NCI-H1930 (cell line): ENCODE measurements around the gene GCLC.
"Not testable (repeated sequence)": the region's sequence is repeated elsewhere in the genome, so short reads cannot be mapped to it uniquely, and the experiment has no call there.

Experiments
- DNase-seq, 2 experiments: peaks; one replicate each; lab custom pipeline; 2025; lab: John Stamatoyannopoulos, UW

GCLC gene

DNA sequence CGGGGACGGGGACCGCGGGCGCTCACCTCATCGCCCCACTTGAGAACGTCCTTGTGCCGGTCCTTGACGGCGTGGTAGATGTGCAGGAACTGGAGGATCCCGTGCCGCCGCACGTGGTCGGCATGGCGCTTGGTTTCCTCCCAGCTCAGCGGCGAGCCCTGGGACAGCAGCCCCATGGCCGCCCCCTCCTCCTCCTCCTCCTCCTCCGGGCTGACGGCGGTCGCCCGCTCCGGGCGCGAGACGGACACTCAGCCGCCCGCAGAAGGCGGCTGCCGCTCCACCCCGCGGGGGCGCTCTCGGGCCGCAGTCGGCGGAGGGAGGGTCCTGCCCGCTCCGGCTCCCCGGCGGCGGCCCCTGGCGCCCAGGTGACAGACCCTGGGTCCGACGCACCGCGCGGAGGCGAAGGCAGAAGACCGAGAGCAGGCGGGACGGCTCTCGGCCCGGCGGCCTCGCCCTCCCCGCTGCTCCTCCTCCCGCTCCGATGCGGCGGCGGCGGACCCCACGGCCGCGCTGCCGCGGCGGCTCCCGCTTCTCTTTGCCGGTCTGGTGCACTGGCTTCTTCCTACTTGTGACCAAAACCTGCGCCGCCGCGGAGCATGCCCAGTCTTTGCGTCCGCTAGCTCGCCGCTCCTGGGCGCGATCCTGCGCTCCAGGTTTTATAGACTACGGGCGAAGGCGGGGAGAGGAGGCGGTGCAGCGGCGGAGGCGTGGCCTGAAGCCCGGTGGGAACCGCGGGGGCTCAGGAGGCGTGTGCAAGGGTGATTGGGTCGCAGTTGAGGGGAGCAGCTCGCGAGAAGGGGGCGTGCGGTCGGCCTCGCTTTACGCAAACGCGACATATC, at the start of gene GCLC:
Gene GCLC (minus strand): TSS at position 632 of the 839 bp plus-strand sequence. CDS start 456 bp downstream, at position 176.
- DNase-seq, result peak; percentile 90 to 94

DNA sequence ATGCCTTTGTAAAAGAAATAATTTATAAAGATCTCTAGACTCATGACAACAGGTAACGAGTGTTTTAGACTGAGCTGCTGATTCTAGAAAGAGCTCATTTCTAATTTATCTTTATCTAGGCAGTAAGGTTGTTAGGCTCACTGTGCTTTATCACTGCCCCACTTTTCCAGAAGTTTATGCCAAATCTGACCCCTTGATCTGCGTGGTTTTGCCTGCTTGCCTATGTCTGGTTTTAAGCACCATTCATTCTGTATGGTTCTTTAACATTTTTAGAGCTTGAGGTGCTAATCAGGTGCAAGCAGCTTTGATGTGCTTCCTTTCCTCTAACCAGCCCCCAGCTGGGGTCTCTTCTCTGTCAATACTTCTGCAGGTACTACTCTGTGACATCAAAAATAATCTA, 49.7 kb upstream of the GCLC start:
- DNase-seq, result no peak

DNA sequence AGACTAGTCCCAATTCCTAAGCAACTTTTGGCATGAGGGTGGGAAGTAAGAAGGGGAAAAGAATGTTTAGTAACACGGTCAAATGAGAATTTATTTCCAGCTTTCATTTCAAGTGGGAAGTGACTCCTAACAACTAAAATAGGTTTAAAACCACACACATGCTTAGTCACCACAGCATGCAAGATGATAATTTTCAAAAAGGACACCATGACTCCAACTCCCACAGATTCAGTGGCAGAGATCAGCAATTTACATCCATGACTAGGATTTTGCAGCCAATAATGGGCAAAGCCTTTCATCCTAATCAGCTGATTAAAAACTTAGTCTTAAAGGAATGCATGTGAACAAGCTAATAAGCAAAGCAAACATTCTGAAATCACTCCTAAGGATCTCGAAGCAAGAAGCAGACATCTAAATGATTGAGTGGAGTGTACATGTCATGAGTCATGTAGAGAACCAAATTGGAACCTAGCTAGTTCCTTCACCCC, 48.1 kb upstream of the GCLC start:
- DNase-seq, result no peak

DNA sequence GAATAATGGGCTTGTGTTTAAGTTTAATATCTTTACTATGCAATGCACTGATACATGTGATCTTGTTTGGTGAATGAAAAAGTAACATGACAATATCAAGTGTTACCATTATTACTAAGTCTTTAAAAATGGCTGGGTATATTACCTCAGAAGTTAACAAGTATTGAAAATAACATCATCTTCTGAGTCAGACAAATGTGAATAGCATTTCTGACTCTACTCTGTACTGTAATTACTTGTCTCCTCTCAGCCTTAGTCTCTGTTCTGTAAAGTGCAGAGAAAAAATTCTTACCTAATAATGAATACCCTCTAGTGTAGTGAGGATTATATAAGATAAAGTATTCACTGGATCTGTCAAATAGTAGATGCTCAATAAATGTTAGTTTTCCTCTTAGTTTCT, 47.0 kb upstream of the GCLC start:
- no peak for DNase-seq

DNA sequence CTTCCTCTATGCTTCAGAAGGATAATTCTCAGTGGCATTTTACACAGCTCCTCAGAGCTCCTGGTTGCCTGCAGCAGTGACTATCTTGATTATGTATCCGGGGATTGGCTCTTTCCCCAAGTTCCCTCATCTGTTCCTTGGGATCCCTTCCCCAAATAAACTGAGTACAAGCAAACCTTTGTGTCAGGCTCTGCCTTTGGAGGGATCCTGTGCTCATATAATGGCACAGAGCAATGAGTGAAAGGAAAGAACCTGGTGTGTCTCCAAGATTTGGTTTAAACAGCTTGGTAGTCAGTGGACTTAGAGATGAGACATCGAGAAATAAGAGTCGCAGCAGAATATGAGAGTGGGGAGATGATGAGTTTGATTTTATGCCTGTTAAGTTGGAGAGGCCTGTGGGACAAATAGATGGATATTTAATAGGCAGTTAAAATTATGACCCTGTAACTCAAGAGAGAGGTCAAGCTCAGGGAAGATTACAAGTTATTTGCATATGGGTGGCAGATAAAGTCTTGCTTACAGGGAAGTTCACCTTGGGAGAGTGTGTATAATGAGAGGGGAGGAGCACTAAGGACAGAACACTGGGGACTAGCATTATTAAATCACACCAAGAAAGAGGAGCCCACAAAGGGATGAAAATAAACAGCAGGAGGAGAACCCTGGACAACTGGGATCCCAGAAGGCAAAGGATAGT, 44.1 kb upstream of the GCLC start:
- no peak for DNase-seq

DNA sequence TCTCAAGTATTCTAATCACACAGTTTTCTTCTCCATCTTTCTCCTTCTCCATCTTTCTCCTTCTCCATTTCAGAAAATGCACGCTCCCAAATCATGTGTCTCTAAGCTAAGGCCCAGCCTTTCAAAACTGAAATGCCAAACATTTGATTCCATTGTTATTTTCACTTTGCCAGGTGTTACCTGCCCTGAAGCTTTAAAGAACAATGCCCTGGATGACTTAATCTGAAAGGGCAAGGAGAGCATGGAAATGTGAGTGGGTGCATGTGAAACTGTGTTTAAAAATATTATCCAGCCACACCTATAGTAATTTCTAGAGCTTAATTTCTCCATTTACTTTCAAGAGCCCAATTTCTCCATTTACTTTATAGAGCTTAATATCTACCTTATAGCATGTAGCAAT, 42.4 kb upstream of the GCLC start:
- no peak for DNase-seq

DNA sequence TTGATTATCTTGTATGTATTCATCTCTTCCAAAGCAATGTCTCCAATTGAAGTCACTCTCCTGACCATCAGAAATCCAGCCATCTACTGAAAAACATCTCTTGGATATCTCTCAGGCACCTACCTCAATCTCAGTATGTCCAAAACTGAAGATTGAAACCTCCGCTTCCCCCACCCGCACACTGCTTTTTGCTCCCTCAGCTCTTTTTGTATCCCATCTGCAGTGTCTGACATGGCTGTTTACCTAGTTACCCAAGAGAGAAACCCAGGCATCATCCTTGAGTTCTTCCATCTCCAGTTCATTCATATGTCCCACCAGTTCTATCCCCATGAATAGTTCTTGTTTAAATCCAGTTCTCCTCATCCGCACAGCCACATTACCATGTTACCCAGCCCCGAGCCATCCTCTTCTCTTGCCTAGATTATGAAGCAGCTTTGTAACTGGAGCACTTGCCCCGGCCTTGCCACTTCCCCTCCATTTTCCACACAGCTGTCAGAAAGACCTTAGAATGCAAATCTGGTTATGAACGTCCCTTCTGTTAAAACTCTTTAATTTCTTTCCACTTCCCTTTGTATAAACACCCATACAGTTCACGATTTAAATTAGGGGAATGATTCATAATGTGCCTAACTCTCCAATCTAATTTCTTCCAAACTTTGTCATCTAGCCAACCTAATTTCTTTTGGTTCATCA, 40.5 kb upstream of the GCLC start:
- no peak for DNase-seq

DNA sequence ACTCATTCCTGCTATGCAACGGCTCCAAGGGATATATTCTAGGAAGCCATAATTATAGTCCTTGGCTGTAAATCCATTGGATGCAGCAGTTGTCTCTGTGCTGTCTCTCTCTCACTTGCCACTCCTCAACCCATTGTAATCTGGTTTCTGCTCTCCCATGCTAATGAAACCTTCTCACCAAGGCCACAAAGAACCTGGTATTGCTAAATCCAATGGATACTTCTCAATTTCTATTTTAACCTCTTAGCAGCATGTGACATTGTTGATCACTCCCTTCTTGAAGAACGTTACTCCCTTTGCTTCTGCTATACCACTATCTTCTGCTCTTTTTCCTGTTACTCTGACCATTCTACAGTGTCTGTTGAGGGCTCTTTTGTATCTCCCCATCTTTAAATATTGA, 39.8 kb upstream of the GCLC start:
- DNase-seq, result no peak

DNA sequence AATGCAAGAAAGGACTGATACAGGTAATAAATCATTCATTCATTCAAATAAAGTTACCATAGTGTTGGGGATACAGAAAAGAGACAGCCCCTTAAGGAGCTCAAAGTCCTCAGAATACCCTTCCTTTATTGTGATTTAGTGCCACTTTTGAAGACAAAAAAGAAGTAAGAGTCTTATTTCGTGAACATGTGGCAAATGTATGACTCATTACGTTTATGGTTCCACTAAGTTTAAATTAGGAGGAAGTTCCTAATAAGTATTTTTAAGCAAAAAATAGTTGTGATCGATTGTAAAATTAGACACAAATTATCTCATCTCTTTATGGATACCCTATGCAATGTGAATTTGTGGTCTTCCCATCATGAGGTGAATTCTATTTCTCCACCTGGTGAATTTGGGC, 38.5 kb upstream of the GCLC start:
- no peak for DNase-seq

DNA sequence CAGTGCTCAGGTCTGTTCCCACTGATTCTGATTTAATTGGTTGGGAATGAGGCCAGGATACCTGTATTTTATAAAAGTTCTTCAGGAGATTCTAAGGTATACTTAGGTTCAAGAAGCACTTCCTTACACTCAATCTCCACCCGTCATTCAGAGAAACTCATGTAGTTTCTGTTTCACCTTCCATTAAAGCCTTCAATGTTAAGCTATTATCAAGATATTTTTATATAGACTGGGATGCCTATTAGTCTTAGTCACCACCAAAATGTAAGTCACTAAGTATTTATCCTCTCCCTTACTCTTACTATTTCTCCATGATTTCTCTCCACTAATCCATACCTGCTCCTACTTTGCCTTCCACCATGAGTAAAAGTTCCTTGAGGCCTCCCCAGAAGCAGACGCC, 38.1 kb upstream of the GCLC start:
- DNase-seq, result no peak

DNA sequence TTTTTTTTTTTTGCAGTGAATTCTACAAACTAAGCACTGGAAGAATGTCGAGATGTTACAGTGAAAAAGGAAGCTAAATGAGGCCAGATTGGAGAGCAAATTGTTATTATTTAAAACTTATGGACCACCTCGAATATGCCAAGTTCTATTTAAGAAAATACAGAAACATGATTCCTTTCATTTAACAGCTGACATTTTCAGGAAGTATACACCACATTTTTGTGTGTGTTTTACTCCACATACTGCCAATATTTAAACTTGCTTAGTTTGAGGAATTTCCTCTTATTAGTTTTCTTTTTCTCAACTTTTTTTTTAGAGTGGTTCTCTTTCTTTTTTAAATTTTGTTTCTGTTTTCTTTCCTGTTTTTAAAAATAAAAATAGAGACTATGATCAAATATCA, 37.0 kb upstream of the GCLC start:
- no peak for DNase-seq

DNA sequence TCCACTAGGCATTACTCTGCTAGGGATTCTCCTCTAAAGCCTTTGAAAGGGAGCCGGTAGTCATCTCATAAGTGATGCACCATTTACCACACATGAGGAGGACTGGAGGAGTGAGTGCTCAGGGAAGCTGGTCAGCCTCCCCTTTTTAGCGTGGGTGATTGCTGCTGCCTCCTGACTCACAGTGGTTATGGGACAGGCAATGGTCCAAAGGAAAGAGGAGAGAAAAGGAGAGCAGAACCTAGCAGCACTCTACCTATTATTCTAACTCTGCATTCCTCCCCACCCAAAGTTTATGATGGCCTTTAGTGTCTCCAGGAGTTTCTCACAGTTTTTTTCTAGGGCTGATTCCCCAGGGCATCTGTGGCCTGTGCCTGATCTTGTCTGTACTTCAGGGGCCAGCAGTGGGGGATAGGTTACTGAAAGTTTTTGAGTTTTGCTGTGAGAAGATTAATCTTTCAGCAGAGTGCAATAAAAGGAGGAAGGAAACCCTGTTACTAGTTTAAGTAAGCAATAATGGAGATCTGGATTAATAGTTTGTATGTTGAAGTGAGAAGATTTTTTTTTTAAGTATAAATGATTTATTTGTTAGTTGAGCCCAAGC, 36.4 kb upstream of the GCLC start:
- no peak for DNase-seq

DNA sequence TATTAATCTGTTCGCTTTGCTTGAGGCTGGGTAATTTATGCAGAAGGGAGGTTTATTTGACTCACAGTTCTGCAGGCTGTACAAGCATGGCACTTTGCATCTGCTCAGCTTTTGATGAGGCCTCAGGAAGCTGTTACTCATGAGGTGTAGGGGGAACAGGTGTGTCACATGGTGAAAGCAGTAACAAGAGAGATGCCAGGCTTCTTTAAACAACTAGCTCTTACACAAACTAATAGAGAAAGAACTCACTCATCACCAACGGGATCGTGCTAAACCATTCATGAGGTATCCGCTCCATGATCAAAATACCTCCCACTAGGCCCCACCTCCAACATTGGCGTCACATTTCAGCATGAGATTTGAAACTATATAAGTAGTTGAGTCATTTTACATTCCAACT, 34.4 kb upstream of the GCLC start:
- no peak for DNase-seq

DNA sequence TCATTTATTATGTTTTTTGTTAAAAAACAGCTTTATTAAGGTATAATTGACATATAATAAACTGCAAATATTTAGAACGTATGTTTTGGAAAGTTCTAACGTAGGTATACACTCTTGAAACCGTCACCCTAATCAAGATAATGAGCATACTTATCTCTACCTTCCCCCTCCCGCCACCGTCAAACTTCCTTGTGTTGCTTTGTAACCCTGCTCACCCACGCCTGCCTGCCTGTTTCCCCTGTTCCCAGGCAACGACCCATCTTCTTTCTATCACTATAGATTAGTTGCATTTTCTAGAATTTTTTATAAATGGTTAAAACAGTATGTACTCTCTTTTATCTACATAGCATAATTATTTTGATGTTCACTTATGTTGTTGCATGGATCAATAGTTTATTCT, 33.5 kb upstream of the GCLC start:
- no peak for DNase-seq

DNA sequence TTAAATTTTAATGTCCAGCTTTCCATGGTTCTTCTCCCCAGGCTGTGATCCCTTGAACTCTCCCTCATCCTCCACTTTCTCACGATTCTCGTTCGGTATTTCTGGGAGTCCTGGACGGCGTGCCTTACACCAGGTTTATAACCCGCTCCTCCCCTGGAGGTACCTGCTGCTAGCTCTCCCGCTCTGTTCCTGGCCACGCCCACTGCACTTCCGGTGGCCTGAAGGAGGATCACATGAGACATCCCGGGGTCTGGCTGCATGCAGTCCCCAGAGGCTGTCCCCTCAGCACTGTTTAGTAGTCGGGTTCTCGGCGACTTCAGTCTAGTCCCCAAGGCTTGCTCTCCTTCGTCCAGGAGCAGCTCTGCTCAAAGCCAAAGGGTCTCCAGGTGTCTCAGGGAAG, 28.4 kb upstream of the GCLC start:
- no peak for DNase-seq

DNA sequence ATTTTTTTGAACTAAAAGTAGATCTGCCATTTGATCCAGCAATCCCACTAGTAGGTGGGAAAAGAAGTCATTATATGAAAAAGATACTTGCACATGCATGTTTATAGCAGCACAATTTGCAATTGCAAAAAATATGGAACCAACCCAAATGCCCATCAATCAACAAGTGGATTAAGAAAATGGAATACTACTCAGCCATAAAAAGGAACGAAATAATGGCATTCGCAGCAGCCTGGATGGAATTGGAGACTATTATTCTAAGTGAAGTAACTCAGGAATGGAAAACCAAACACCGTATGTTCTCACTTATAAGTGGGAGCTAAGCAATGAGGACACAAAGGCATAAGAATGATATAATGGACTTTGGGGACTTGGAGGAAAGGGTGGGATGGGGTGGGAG, 27.5 kb upstream of the GCLC start:
- not testable (repeated sequence) for DNase-seq

DNA sequence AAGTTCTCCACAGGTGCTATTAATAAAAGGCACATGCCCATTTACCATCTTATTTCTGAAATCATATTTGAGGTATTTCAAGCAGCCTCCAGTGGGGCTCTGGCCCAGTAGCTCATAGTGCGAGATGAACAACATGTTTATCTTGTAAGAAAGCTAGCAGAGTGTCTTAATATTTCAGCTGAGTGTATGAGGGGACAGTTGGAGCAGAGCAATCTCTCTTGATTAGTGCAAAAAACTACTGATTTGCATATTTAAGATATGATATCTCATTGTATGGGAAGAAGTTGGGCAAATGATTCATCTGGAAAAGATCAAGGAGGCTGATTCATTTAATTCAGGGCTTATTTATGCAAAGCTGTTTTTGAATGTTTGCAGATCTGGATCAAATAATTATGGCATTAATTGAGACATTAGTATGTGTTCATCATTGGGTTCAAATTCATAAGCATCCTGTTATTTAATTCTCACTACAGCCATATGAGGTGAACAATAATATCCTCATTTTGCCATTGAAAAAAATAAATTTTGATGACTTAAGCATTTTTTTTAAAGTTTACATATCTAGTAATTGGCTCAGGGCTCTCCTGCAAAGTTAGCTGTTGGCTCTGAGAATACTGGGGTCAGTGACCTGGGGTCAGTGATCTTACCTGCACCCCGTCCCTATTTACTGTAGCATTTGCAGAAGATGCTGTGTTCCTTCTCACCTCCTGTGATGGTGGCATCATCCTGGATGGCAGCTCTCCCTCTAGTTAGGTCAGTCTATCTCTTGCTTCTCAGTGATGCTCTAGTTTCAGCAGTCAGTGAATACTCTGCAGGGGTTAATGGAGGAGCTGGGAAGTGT, 24.1 kb upstream of the GCLC start:
- no peak for DNase-seq

DNA sequence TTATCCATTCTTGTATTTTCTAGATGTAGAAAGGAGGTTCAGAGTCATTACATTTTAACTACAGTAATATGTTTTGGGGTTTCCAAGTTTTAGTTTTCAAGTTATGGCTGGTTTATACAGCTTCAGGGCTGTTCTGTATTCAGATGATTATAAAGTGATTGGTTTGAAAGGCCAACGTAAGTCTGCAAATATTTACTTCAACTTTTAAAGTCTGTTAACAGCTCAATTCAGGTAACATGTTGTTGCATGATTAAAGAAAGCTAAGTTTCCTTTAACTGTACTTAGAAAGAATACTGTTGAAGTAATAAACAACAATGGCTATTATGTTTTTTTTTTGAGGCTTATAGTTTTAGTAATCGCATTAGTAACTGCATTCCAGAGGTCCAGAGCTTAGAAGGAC, 22.8 kb upstream of the GCLC start:
- DNase-seq, result no peak

DNA sequence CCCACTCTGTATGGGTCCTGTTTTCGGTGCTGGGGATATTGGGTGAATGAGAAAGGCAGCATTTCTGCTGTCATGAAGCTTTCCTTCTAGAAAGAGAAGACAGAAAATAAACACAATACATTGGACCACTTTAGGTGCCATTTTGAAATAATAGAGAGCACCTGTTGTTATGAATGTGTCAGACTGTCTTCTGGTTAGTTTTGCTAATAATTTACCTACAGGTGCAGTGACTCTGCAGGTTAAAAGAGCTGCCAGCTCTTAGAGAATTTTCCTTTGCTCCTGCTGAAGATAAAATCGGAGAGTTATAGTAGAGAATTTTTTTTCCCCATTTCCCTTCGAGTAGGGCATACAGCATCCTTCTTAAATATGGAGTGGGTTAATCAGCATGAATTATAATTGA, 21.9 kb upstream of the GCLC start:
- peak in 1 of 2 experiments; percentile 13 for DNase-seq

DNA sequence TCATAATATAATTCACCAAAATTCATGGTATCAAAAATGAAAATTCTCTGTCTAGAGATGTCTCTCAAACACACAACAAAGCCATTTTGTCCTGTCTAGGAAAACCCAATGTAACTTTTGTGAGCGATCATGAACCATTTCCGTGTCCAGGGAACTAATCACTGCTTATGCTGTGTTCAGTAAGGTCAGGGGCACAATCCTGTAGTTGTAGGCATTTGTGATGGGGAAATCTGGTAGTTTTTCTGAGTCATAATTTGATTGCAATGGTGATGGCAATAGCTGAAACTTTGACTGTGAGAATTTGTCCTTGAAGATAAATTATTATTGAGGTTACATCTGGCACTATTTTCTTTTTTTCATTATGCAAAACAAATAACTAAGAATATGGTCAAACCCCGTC, 21.0 kb upstream of the GCLC start:
- DNase-seq, result no peak

DNA sequence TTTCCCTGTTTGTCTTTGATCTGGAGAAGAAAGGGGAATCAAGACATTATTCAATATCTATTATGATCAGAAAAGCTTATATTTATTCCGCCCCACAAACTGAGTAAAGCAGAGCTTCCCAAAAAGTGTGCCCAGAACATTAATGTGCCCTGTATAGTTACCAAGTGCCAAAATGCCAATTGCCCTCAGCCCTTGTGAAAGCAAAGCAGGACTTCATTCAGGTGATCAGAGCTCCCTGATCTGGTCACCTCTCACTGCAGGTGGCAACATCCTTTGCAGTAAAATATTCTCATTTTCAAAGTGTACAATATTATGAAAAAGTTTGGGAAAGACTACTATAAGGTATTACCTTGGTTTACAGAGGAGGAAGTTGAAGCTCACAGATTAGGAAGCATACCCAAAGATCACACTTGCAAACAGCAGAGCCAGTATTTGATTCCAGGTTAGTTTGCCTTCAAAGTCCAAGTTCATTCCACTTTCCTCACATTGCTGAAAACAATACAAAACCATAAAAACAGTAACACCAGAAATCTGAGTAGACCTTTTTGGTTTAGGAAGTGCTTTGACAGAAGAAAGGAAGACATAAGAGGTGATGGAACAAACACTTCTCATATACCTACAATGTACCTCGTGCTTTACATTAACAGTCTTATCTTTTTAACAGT, 19.6 kb upstream of the GCLC start:
- DNase-seq, result no peak
